GM21576 (cell line): ENCODE results near the gene SLC16A13.
"Not testable (repeated sequence)": the region's sequence is repeated elsewhere in the genome, so short reads cannot be mapped to it uniquely, and the experiment has no call there.

Source experiments
- ATAC-seq: cut with Tn5 transposase; IDR thresholded peaks from one replicate; pipeline ENCODE4 v1.9.1; 2021; ENCODE audit warnings: mild to moderate bottlenecking, moderate library complexity; ENCODE audit not compliant: unreplicated experiment

The SLC16A13 gene

DNA sequence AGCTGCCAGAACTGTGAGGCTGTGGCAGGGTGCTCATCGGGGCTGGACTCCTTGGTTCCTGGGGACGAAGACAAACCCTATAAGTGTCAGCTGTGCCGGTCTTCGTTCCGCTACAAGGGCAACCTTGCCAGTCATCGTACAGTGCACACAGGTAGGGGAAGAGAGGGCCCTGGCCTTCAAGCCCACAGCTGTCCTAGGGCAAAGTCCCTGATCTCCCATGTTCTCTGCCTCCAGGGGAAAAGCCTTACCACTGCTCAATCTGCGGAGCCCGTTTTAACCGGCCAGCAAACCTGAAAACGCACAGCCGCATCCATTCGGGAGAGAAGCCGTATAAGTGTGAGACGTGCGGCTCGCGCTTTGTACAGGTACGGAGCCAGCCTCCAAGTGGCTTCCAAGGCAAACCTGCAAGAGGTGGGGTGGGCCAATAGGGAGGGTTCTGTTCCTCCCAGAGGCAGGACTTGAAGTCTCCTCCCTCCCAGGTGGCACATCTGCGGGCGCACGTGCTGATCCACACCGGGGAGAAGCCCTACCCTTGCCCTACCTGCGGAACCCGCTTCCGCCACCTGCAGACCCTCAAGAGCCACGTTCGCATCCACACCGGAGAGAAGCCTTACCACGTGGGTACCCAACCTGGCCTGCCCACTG is 9.2 kb upstream of the SLC16A13 start:
- ATAC-seq, result no peak

- no peak for ATAC-seq
These were observed 8.5 kb upstream of the SLC16A13 start for GRCh38 chr17:7027335-7027734.

DNA sequence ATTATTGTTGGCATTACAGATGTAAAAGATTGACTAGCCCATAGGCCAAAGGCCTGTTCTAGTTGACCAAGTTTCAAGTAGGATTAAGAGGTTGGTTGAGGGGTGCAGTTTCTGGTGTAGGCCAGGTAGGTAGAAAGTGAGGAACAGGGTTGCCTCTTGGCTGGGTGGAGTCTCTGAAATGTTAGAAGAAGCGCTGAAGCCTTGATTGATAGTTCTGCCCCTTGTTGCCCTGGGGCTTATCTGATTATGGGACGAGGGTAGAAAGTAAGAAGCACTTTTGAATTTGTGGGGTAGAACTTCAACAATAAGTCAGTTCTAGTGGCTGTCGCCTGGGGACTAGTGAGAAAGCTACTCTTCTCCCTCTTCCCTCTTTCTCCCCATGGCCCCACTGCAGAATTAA is 6.7 kb upstream of the SLC16A13 start:
- no peak for ATAC-seq

DNA sequence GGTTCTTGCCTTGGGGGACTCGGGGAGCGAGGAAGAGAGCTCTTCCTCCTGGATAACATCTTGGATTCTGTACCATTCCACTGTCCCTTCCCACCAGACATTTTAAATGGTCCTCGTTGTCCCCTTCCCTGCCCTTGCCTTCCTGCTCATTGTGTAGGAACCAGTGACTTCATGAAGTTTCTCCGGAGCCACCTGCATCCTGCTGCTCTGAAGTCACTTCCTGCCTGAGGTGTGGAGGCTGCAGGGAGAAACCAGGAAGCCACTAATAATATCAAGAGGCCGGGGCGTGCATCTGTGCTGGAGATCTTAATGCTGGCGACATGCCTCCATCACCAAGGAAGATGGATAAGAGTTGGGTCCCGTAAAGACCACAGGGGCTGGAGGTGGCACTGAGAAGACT is 6.2 kb upstream of the SLC16A13 start:
- no peak for ATAC-seq

DNA sequence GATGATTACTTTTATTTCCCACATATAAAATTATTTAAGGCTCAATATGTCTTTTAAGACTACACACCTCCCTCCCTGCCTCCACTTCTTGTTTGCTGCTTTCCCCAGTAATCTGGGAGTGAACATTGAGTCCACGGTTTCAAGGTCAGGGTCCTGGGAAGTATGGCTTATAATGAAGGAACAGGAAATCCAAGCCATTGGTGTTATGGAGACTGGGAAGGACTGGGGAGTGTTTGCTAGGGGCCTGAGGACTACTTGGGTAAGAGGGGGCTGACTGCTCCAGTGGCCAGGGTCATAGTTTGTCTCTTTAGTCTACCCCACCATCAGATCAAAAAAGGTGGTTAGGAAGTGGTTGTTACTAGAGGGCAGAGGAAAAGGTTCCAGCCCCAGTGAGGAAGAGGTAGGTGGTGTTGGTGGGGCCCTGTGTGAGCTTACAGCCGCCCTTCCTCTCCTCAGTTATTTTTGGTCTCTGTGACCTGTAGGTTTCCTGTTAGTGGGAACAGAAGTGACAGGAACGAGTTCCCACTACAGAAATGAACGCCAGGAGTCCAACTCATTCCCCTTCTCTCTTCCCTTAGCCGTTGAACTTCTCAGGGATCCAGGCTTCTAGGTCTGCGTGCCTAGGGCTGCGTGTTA is 742 bp upstream of the SLC16A13 start:
- ATAC-seq, result peak; percentile 12

DNA sequence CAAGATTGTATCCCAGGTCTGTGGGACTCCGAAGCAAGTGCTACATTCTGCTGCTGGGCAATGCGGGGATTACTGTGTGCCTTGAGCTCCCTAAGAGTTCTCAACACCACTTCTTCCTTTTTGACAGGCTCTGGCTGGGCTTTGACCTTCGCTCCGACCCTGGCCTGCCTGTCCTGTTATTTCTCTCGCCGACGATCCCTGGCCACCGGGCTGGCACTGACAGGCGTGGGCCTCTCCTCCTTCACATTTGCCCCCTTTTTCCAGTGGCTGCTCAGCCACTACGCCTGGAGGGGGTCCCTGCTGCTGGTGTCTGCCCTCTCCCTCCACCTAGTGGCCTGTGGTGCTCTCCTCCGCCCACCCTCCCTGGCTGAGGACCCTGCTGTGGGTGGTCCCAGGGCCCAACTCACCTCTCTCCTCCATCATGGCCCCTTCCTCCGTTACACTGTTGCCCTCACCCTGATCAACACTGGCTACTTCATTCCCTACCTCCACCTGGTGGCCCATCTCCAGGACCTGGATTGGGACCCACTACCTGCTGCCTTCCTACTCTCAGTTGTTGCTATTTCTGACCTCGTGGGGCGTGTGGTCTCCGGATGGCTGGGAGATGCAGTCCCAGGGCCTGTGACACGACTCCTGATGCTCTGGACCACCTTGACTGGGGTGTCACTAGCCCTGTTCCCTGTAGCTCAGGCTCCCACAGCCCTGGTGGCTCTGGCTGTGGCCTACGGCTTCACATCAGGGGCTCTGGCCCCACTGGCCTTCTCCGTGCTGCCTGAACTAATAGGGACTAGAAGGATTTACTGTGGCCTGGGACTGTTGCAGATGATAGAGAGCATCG is 2.4 kb downstream of the SLC16A13 start:
- ATAC-seq, result no peak

DNA sequence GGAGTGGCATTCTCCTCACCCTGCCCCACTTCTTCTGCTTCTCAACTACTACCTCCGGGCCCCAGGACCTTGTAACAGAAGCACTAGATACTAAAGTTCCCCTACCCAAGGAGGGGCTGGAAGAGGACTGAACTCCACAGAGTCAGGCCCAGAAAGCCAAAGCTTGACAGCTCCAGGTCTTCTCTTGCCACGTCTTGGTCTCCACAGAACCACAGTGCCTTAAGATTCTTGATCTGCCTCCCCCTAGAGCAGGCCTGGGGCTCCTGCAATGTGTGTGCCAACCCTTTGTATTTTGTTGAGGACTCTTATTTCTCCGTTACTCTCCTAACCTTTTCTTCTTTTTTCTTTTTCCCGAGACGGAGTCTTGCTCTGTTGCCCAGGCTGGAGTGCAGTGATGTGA is 4.0 kb downstream of the SLC16A13 start:
- ATAC-seq, result no peak

DNA sequence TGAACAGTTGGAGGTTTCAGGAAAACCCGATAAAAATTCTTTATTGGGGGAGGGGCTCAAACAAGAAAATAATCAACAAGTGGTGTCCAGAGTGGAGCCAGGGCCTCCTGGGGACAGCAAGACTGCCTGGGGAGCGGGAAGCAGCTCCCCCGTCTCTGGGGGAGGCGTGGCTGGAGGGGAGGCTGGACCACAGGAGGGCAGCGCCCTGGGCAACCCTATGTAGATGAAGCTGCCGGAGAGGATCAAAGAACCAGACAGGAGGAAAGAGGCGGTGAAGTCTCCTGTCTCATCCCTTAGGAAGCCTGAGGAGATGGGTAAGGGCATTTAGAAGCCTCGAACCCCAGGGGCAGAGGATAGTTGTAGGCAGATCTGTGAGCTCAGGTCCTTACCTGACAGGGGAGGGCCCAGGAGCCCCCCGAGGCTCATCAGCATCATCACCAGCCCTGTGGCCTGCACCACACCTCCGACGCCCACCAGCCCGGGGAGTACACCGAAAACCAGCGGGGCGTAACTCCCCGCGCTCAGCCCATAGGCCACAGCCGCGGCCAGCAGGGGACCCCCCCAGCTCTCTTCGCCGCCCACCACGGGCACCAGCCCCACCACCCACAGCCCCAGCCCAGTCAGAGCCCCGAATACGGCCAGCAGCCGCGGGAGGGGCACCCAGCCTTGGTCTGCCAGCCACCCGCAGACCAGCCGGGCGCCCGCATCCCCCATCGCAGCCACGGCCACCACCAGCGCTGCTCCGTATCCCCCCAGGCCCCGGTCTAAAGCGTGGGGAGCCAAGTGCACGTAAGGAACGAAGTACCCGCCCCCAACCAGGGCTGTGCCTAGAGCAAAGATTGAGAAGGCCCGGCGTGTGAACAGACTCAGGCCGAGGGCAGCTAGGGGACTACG is 6.0 kb downstream of the SLC16A13 start:
- ATAC-seq, result no peak

- ATAC-seq, result no peak
These were observed 6.8 kb downstream of the SLC16A13 start for GRCh38 chr17:7042501-7043181.

DNA sequence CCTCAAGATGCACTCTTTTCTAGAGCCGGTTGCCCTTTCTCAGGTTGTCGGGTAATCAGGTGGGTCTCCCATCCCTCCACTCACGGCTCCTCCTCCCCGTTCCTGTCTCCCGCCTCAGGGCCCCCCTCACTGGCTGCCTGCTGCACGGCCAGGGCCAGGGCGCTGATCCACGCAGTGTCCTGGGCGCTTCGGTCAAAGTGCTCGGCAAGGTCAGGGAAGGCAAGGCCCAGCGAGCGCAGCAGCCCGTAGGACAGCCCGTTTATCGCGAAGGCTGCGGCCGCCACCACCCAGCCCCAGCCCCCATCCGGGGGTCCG is 7.3 kb downstream of the SLC16A13 start:
- no peak for ATAC-seq

GRCh38 chr17:7043497-7044198 is 7.8 kb downstream of the SLC16A13 start, which contains the start of gene SLC16A11:
Gene SLC16A11 (minus strand): TSS chr17:7044092. CDS start chr17:7043513, 579 bp downstream.
- no peak for ATAC-seq

DNA sequence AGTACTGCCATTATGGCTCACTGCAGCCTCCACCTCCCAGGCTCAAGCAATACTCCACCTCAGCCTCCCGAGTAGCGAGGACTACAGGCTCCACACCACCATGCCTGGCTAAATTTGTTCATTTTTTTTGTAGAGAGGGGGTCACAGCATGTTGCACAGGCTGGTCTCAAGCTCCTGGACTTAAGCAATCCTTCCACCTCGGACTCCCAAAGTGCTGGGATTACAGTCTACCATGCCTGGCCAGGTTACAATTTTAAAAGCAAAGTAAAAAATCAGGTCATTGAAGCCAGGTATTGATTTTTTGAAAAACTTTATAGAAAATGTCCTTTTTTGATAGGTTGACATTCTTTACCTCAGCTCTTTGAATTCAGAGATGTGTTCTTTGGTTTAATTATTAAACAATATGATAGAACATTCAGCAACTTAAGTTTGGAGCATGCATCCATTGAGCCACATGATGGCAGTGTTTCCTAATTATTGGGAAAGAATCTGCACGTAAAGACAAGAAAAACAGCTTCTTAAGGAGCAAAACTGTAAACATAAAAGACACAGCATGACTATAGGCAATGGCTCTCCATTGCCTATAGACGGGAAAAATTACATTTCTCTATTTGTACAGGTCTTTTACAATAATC is 9.8 kb downstream of the SLC16A13 start:
- no peak for ATAC-seq

DNA sequence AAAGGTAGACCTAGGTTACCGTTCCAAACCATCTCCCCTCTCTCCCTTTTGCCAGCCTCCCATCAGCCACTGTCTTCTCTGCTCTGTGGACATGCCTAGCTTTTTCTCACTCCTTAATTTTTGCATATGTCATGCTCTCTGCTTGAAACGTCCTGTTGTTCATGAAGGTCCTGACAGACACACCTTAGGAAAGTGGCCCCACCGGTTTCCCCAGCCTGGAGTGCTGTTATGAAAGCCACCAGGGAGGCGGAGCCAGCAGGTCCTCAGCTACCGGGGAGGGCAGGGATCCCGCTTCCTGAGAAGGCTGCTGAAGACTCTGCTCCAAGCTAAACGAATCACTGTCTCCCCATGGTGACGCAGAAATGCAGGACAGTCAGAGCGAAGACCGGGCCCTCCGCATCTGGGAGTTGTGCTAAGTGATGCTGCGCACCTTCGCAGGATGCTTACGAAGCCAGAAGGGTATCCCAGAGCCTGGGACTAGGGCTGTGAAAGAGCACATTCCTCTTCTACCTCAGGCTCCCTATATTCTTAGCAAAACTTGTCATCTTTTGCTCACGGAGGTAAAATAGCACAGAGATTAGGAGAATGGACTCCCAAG is 10.4 kb downstream of the SLC16A13 start:
- ATAC-seq, result no peak

DNA sequence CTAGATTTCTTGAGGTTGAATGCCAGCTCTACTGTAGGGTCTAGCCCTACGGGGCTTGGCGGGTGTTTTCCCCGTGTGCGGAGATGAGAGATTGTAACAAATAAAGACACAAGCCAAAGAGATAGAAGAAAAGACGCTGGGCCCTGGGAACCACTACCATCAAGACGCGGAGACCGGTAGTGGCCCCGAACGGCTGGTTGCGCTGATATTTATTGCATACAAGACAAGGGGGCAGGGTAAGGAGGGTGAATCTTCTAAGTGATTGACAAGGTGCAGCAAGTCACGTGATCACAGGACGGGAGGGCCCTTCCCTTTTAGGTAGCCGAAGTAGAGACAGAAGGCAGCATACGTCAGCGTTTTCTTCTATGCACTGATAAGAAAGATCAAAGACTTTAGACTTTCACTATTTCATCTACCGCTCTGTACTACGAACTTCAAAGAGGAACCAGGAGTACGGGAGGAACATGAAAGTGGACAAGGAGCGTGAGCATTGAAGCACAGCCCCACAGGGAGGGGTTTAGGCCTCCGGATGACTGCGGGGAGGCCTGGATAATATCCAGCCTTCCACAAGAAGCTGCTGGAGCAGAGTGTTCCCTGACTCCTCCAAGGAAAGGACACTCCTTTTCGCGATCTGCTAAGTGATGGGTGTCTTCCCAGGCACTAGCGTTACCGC is 11.0 kb downstream of the SLC16A13 start:
- ATAC-seq, result not testable (repeated sequence)

GRCh38 chr17:7047566-7047965 is 11.8 kb downstream of the SLC16A13 start:
- ATAC-seq, result no peak

DNA sequence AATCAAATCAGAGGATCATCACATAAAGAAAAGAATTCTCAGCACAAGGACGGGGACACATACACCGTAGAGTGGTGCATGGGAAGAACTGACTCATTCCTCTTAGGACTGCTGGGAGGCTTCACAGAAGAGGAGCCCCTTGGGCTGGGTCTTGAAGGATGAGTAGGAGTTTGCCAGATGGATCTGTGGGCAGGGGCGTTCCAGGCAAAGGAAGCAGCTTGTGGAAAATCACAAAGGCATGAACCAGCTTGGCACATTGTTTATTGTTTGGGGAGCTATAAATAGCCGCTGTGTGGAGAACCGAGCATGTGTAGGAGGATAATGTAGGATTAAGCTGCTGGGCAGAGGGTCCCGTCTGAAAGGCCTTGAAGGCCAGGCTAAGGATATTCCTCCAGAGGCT is 13.2 kb downstream of the SLC16A13 start:
- no peak for ATAC-seq

- ATAC-seq, result not testable (repeated sequence)
These were observed 14.8 kb downstream of the SLC16A13 start for GRCh38 chr17:7050583-7050982.

DNA sequence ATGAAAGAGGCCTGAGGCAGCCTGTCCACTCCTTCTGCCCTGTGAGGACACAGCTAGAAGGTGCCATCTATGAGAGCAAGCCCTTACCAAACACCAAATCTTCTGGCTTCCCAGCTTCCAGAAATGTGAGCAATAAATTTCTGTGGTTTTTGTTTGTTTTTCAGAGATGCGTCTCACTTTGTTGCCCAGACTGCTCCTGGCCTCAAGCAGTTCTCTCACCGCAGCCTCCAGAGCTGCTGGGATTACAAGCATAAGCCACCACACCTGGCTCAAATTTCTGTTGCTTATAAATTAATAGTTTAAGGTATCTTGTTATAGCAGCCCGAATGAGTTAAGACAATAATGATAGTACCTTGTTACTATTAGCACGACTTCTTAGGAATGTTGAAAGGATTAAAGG is 20.6 kb downstream of the SLC16A13 start:
- no peak for ATAC-seq
